ENCODE data around the gene SESN3.

SESN3 gene

DNA sequence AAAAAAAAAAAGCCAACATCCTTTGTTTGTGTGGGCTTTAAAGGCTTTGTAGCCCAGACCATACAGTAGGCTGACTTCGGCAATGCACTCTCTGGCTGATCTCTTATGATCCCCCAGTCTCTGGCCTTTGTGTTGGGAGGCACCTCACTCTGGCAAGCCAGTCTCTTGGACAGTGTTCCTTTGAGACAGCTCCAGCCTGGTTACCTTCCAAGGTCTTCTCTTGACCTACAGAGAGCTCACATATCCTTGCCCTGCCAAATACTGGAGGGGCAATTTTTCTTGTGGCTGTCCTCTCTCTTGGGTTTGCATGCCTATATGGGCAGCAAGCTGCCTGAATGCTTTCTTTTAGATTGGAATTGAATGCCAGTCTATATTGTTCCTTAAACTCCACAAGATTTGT, 69.8 kb downstream of the SESN3 start:
- Histone ChIP-seq H3F3A (ENCODE audit: insufficient read depth, low read length) (no peaks in the 10 kb centered on the region), H3K4me3 (ENCODE audit: low read length) (no peak overlapping the region), H3K4me2 (ENCODE audit: low read depth, low read length) (no peak overlapping the region), H3K9me2 (replicated peaks; ENCODE audit: insufficient read depth, low read length) (no peaks in the 10 kb centered on the region), H3K9ac (ENCODE audit: low read length) (no peak overlapping the region), H3K9me3 (replicated peaks; ENCODE audit: insufficient read depth, low read length) (no peaks in the 10 kb centered on the region), H3K27me3 (replicated peaks; ENCODE audit: insufficient read depth, low read length) (no peaks in the 10 kb centered on the region), H3K27ac (ENCODE audit: low read length) (no peak overlapping the region), H4K20me1 (ENCODE audit: insufficient read depth, low read length) (no peaks in the 10 kb centered on the region), H3K79me2 (ENCODE audit: low read length) (no peaks in the 10 kb centered on the region), H3K4me1 (ENCODE audit: low read length) (no peaks in the 10 kb centered on the region), H2AFZ (ENCODE audit: low read length) (no peak overlapping the region), H3K36me3 (replicated peaks; ENCODE audit: insufficient read depth, low read length) (no peaks in the 10 kb centered on the region)
- no peak for TF ChIP-seq EZH2 (optimal IDR thresholded peaks at IDR 0.05; ENCODE audit: low read depth, low read length)
- TF ChIP-seq, protein P1, sequence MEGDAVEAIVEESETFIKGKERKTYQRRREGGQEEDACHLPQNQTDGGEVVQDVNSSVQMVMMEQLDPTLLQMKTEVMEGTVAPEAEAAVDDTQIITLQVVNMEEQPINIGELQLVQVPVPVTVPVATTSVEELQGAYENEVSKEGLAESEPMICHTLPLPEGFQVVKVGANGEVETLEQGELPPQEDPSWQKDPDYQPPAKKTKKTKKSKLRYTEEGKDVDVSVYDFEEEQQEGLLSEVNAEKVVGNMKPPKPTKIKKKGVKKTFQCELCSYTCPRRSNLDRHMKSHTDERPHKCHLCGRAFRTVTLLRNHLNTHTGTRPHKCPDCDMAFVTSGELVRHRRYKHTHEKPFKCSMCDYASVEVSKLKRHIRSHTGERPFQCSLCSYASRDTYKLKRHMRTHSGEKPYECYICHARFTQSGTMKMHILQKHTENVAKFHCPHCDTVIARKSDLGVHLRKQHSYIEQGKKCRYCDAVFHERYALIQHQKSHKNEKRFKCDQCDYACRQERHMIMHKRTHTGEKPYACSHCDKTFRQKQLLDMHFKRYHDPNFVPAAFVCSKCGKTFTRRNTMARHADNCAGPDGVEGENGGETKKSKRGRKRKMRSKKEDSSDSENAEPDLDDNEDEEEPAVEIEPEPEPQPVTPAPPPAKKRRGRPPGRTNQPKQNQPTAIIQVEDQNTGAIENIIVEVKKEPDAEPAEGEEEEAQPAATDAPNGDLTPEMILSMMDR (IDR thresholded peaks at IDR 0.05; ENCODE audit: low read length): no peak
- no peak for TF ChIP-seq EZH2phosphoT487 (IDR thresholded peaks at IDR 0.05; ENCODE audit: low read length)
- no peak for DNase-seq

DNA sequence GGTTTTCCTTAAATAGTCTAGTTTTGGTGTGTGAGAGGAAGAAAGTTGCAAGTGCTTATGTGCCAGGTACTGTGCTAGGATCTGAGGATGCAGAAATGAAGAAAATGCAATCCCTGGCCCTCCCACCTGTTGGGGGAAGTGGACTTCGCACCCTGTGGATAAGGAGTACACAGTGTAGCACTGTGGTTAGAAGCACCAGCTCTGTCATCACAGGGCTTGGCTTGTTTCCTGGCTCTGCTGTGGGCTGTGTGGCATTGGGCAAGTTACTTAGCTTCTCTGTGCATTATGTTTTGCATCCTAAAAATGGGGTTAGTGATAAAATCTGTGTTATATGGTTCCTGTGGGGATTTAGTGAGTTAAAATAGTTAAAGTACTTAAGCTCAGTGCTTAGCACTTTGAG, 73.2 kb downstream of the SESN3 start:
- H3K36me3 ChIP-seq (replicated peaks; ENCODE audit: insufficient read depth, low read length): no peaks in the 10 kb centered on the region
- H3K4me3 ChIP-seq (ENCODE audit: low read length): no peak overlapping the region
- no peaks in the 10 kb centered on the region for H3K79me2 ChIP-seq (ENCODE audit: low read length)
- TF ChIP-seq, protein P1 (IDR thresholded peaks at IDR 0.05; ENCODE audit: low read length): no peak
- TF ChIP-seq EZH2 (optimal IDR thresholded peaks at IDR 0.05; ENCODE audit: low read depth, low read length): no peak
- no peak for TF ChIP-seq EZH2phosphoT487 (IDR thresholded peaks at IDR 0.05; ENCODE audit: low read length)
- no peaks in the 10 kb centered on the region for H4K20me1 ChIP-seq (ENCODE audit: insufficient read depth, low read length)
- no peaks in the 10 kb centered on the region for H3K9me2 ChIP-seq (replicated peaks; ENCODE audit: insufficient read depth, low read length)
- no peak overlapping the region for H3K27ac ChIP-seq (ENCODE audit: low read length)
- no peaks in the 10 kb centered on the region for H3K9me3 ChIP-seq (replicated peaks; ENCODE audit: insufficient read depth, low read length)
- no peak overlapping the region for H3K4me2 ChIP-seq (ENCODE audit: low read depth, low read length)
- H3K4me1 ChIP-seq (ENCODE audit: low read length): peaks cover 2% of the 10 kb centered on the region; the same call in 1 of the 2 replicates
- no peak overlapping the region for H3K9ac ChIP-seq (ENCODE audit: low read length)
- no peaks in the 10 kb centered on the region for H3K27me3 ChIP-seq (replicated peaks; ENCODE audit: insufficient read depth, low read length)
- no peaks in the 10 kb centered on the region for H3F3A ChIP-seq (ENCODE audit: insufficient read depth, low read length)
- no peak overlapping the region for H2AFZ ChIP-seq (ENCODE audit: low read length)
- DNase-seq: no peak

DNA sequence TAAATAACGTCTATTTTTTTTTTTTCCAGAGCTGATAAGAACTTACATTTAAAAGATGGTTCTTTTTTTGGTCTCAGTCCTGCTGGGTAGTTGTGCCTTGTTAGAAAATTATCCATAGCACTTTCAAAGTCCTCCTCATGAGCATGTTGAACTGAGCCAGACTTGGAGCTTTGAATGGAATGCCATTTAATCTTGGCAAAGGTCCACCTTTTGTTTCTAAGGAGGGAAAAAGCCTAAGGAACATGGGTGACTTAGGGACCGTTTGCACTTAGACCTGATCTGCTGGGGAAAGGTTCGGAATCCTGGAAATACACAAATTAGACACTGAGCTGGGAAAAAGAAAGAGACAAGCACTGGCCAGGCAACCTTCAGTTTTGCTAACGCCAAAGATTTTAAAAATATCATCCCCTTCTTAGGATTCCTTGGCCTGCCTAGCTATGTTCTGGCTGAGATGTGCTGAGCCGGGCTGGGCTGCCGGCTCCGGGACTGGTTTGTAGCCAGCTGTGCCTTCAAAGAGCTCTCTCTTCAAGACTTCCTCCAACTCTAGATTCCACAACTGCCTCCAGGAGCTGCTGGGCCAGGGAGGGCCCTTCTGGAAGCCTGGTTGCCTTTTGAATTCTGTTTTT, 74.0 kb downstream of the SESN3 start:
- H3K79me2 ChIP-seq (ENCODE audit: low read length): no peaks in the 10 kb centered on the region
- H3K4me3 ChIP-seq (ENCODE audit: low read length): no peak overlapping the region
- H3K9me3 ChIP-seq (replicated peaks; ENCODE audit: insufficient read depth, low read length): no peaks in the 10 kb centered on the region
- no peak overlapping the region for H3K27ac ChIP-seq (ENCODE audit: low read length)
- H2AFZ ChIP-seq (ENCODE audit: low read length): no peak overlapping the region
- H3K27me3 ChIP-seq (replicated peaks; ENCODE audit: insufficient read depth, low read length): no peaks in the 10 kb centered on the region
- H3K9ac ChIP-seq (ENCODE audit: low read length): no peak overlapping the region
- TF ChIP-seq EZH2phosphoT487 (IDR thresholded peaks at IDR 0.05; ENCODE audit: low read length) (no peak), EZH2 (optimal IDR thresholded peaks at IDR 0.05; ENCODE audit: low read depth, low read length) (no peak)
- TF ChIP-seq, protein P1 (IDR thresholded peaks at IDR 0.05; ENCODE audit: low read length): no peak
- no peaks in the 10 kb centered on the region; the same call in 1 of the 2 replicates for H3F3A ChIP-seq (ENCODE audit: insufficient read depth, low read length)
- H3K4me2 ChIP-seq (ENCODE audit: low read depth, low read length): no peak overlapping the region
- no peak for DNase-seq
- peaks cover 5% of the 10 kb centered on the region for H3K4me1 ChIP-seq (ENCODE audit: low read length)
- no peaks in the 10 kb centered on the region for H3K9me2 ChIP-seq (replicated peaks; ENCODE audit: insufficient read depth, low read length)
- H4K20me1 ChIP-seq (ENCODE audit: insufficient read depth, low read length): no peaks in the 10 kb centered on the region
- H3K36me3 ChIP-seq (replicated peaks; ENCODE audit: insufficient read depth, low read length): no peaks in the 10 kb centered on the region

All from MM.1S (cell line).